T-helper 9 cell (primary cell): ENCODE results near the gene PIAS1.
"Not testable (repeated sequence)": the region's sequence is repeated elsewhere in the genome, so short reads cannot be mapped to it uniquely, and the experiment has no call there.

ENCODE experiments used
- DNase-seq: peaks from one replicate; pipeline ENCODE4 v3.0.0-alpha.2; 2020
- total RNA-seq, 2 donors: gene quantifications; one replicate each; lab custom pipeline; 2026; lab: John Stamatoyannopoulos, UW

PIAS1 gene
- total RNA-seq: 87.6 to 99.7 reads per million in 2 donors

DNA sequence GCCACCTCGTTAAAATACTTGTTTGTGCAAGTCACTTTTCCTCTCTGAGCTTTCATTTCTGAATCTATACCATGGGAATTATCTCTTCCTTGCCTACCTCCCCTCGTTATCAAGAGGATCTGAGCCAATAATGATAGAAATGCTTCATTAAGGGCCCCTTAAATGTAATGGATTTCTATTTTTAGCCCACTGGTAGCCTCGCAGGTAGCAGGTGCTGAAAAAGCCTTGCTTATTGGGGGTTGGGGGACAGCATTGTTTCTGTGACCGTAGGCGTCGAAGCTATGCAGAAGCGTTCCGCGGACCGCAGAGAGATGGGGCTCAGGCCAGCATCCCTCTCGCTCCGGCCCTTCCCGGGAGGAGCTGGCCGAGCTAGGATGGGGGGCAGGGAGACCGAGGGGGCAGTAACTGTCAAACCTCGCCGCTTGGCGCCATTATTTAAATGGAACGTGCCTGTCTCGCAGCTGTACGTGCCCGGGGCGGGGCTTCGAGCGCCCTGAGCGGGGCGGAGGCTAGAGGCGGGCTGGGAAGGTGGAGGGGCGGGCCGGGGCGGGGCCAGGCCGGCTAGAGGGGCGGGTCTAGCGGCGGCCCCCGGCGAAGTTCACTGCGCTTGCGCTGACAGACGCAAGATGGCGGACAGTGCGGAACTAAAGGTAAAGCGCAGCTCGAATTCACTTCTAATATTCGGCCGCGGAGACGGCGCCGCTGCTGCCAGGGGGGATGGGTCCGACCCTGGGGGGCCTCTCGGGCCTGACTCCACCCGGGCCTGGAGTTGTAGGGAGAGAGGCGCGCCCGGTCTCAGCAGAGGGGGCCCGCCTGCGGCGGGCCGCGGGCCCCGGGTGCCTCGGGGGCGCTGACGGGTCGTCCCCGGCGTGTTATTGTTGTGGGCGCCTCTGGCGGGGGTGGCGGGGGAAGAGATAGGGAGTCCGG is at the start of gene PIAS1:
TSS of gene PIAS1 (plus strand) at position 615 of the 927 bp plus-strand sequence. CDS start at position 627, 12 bp downstream.
- peak; percentile 91 for DNase-seq

DNA sequence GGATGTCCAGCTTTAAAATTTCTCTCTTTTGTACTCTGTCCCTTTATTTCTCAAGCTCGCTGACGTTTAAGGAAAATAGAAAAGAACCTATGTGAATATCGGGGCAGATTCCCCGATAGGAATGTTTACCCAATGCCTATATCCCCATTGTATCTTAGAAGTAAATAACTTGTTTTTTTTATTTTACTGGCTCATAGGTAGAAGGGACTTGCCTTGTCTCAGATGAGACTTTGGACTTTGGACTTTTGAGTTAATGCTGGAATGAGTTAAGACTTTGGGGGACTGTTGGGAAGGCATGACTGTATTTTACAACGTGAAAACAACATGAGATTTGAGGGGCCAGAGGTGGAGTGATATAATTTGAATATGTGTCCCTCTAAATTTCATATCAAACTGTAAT is 46.5 kb upstream of the PIAS1 start:
- not testable (repeated sequence) for DNase-seq

DNA sequence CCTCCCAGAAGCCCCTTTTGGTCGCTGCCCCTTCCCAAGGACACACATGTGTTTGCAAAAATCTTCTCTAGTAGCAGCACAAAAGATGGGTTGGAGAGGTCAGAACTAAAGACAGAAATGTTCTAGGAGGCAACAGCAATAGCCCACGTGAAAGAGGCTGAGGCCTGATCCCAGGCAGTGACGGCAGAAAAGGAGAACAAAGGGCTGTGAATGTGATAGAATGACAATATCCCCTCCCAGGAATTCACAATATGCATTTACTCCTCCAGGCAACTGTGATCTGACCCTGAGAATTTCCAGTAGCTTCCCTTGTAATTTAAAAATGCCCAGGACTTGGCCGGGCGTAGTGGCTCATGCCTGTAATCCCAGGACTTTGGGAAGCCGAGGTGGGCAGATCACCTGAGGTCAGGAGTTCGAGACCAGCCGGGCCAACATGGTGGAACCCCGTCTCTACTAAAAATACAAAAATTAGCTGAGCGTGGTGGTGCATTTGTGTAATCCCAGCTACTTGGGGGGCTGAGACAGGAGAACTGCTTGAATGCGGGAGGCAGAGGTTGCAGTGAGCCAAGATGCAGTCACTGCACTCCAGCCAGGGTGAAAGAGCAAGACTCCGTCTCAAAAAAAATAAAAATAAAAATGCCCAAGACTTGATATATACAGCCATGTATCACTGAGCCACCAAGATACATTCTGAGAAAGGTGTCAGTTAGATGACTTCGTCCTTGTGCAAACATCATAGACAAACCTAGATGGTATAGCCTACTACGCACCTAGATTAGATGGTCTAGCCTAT is 43.6 kb upstream of the PIAS1 start:
- DNase-seq: no peak

DNA sequence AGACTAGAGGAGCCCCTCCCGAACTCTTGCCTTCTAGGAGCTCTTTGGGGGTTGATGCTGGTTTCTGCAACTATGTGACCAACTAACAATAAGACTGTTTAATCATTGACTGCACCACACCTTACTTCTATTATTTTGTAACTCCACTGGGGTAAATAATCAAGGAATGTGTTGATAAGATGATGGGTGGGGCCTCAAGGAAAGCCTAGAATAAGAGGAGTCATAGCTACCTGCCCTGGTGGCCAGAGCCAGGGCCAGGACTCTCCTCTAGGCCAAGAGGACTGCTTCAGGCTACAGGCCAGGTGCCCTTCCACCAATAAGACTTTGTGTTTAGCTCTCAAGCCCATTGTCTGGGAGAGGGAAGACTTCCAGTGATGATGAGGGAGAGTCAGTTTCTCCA is 41.2 kb upstream of the PIAS1 start:
- DNase-seq: no peak

DNA sequence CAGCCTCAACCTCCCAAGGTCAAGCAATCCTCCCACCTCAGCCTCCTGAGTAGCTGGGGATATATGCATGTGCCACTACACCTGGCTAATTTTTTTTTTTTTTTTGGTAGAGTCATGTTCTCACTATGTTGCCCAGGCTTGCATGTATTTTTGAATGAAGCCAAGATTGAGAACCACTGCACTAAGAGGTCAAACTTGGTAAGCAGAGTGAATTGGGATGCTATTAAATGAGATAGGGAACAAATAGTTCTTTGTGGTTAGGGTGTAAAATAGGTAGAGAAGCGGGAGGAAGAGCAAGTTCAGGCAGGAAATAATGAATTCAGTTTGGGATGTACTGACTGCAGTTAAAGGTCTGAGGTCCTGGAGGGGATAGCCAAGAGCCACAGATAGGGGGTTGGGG is 39.9 kb upstream of the PIAS1 start:
- no peak for DNase-seq

DNA sequence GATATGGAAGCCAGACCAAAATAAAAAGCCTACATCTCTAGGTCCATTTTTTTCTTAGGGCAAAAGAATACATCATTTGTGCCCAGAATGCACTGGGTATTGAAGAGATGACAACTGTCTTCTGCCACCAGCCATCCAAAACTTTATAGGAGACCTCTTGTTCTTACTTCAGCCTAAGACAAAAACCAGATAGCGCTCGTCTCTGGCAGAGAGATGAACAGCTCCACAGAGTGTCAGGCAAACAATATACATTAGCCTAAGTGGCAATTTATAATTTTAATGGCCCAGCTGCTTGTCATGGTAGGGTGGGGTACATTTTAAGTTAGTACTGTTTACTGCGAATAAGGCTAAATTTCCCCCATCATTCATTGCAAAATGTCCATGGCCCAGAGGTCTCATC is 38.9 kb upstream of the PIAS1 start:
- no peak for DNase-seq

DNA sequence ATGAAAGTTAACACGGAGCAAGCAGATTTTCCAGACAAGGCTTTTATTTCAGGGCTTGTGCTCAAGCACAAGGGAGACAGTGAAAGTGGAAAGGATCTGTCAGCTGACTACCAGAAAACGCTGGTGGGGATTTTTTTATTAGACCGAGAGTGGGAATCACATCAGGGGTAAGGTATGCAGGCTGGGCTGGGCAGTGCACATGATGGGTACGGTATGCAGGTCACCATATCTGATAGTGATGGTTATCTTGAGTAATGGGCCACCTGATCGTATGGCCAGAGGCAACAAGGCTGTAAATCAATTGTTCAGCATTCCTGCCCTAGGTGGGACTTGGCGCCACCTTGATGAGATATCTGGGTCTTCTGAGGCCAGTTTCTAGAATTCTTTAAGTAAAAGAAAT is 36.9 kb upstream of the PIAS1 start:
- no peak for DNase-seq

DNA sequence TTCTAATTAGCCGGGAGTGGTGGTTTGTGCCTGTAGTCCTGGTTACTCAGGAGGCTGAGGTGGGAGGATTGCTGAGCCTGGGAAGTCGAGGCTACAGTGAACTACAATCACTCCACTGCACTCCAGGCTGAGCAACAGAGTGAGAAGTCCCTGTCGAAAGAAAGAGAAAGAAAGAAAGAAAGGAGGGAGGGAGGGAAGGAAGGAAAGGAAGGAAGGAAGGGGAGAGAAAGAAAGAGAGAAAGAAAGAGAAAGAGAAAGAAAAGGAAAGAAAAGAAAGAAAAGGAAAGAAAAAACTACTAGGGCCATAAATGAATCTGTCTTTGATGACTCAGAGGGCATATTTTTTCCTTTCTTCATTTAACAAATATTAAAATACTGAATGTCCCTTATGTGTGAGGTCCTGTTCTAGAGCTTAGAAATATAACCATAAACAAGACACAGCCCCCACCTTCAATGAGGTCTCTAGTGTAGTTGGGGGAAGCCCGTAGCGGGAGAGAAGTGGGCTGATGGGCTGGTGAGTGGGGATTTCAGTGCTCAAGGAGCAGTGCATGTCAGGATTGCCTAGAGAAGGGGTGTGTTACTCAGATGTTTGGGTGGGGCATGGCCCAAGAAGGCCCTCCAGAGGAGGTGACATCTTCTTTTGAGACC is 35.2 kb upstream of the PIAS1 start:
- no peak for DNase-seq

DNA sequence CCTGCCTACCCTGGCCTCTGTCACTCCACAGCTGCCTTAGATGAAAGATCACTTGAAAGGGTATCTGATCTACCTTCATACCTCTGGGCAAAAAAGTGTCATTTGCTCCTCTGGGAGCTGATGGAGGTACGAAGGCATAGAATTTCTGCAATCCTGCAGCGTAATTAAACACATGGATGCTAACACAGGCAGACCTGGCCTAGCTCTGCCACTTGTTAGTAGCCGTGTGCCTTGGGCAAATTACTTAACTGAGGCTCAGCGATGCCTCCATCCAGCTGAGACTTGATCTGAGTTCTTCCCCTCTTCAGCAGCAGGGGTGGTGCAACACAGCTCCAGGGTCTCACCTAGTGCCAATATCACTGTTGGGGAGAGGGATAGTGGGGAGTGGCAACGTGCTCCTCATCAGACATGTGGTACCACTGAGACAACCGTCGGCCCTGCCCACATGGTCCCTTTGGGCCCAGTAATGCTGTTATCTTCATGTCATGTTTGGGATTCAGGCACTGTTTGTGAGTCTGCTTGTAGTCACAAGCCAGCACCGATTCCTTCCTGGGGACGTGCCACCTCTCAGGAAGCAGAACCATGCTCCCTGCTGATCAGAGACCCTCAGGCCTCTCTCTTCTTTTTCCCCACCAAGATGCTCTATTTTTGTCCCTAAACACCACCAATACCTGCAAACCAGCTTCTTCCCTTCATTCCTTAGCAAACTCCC is 34.1 kb upstream of the PIAS1 start:
- no peak for DNase-seq

DNA sequence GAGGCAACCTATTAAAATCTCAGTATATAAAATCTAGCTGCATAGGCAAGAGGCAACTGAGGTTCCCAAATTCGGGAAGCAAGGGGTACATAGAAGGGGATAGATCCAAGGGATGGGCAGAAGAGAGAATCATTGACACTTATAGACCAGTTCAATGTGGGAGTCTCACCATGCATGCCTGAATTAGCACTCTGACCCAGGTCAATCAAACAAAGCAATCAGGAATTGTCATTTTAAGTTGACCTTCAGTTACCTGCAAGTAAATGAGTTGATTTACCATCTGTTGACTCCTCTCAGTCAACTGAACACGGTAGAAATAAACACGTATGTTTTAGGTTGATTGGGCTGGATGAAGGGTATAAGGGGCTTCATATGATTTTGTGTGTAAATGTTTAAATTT is 33.4 kb upstream of the PIAS1 start:
- DNase-seq: no peak

DNA sequence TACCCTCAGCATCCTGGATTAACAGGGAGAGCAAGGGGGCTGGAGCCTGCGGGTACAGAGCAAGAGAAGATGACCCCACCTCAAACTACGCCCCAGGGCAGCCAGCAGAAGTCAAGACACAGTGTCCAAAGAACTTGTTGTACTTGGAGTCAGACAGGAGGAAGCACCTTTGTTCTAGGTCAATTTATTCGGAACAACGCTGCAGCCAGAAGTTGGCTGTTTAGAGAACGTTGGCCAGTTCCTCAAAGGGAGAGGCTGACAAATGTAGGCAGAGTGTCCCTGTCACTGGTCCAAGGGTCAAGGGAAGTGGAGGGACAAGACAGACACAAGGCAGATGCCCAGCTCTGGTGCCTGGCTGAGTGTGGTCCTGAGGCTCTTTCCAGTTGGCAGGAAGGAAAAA is 32.1 kb upstream of the PIAS1 start:
- no peak for DNase-seq

DNA sequence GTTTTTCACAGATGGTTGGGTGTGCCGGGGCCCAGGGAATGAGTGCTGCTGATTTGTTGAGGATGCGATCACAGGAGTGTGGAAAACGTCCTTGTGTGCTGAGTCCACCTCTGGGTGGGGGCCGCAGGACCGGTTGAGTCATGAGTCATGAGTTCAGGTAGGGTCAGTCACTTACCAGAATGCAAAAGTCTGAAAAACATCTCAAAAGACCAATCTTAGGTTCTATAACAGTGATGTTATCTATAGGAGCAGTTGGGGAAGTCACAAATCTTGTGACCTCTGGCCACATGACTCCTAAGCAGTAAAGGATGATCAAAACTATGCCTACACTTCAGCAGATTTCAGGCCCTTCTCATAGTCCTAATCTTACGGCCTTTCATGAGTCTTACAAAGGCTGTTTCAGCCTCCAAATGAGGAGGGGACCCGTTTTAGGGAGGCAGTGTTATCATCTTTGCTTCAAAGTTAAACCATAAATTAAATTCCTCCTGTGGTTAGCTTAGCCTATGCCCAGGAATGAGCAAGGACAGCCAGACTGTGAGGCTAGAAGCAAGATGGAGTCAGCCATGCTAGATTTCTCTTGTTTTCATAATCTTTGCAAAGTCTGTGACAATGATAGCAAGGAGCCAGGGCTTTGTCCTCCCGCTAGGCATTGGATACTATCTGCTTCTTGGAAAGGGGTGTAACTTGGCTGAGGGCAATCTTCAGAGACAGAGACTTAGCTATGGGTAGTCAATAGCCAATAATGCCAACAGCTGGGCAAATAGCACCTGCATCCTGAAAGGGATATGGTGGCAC is 30.6 kb upstream of the PIAS1 start:
- DNase-seq: no peak

DNA sequence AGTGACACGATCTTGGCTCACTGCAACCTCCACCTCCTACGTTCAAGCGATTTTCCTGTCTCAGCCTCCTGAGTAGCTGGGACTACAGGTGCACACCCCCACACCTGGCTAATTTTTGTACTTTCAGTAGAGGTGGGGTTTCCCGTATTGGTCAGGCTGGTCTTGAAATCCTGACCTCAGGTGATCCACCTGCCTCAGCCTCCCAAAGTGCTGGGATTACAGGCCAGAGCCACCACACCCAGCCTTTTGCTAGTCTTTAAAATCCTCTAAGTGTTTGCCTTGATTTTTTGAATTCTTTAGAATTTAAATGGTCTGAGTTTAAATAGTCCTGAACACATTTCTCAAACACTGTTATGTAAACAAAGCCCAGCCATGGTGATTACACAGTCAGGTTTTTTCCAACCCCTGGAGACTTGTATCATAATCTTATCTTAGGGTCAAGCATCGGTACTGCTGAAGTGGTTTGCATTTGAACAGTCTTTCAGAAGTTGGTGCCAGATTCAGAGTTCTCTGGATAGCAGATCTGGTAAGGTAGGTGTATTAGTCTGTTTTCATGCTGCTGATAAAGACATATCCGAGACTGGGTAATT is 28.2 kb upstream of the PIAS1 start:
- no peak for DNase-seq

DNA sequence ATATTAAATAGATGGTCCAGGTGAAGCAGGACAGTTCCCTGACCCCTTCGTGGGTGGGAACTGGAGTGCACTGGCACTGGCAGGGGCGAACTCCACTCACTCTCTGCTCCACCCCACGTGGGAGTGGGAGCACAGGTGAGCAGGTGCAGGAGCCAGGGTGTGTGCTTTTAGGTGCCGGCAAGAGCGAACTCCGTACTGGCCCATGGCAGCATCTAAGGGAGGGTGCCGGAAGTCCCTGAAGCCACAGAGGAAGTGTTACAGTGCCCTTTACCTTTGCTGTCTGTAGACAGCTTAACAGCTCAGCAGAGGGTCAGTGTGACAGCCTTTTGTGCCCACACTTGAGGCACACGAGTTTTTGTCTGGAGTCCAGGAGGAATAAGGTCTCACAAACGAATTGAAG is 26.7 kb upstream of the PIAS1 start:
- no peak for DNase-seq

DNA sequence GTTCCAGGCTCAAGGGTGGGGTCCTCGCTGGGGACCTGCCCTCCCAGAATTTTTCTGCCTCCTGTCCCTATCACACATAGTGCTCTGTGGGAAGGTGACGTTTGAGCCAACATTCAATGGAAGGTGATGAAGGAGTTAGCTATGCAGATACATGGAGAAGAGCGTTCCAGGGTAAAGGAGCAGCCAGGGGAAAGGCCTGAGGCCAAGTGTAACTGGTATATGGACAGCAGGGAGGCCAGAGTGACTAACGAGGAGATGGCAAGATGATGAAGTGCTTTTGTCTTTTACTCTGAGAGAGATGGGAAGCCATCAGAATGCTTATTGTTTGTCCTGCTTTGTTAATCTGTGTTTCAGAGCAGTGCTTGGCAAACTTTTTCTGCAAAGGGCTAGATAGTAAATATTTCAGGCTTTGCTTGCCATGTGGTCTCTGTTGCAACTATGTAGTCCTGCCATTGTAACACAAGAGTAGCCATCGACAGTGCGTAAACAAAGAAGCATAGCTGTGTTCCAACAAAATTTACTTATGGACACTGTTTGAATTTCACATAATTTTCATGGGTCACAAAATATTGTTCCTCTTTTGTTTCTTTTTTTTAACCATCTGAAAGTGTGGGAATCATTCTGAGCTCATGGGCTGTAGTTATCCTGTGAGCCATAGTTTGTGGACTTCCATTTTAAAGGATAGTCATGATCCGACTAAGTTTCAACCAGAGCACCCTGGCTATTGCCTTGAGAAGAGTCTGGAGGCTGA is 25.8 kb upstream of the PIAS1 start:
- DNase-seq: no peak

DNA sequence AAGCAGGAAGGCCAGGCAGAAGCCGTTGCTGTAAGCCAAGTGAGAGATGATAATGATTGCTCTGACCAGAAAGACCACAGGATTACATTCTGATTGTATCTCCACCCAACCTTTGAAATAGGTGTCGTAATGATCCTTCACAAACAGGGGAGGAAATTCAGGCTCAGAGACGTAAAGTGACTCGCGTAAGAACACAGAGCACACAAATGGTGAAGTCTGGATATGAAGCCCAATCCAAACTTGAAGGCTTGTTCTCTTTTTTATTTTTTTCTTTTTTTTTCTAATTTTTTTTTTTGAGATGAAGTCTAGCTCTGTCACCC is 25.3 kb upstream of the PIAS1 start:
- no peak for DNase-seq

DNA sequence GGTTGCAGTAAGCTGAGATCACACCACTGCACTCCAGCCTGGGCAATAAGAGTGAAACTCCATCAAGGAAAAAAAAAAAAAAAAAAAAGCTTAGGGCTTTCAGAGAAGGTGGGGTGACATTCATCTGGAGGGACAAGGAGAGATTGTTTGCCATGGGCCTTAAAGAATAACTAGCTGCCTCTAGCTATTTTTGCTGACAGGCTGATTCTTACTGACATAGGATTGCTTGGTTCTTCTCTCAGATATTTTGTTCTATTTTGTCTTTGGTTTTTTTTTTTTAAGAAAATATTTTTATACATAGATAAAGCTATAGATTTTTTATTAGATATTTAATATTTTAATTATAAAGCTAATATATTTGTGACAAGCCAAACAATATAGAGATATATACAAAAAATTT is 24.2 kb upstream of the PIAS1 start:
- no peak for DNase-seq

DNA sequence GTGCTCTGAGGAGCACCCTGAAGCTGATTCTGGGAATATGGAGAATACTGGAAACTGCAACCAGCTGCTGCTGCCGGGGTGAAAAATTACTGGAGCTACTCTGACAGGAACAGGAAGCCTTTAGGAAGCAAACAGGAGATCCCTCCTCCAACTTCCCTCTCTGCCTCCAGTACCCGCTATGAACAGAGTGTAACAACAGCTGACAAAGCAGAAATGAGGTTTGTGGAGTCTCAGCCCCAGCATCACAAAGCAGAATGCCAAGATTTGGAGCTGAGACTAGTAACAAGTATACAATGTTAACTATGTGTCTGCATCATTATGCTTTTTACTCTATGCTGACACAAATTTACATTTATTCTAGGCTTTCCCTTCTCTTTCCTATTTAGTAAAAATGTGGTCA is 22.7 kb upstream of the PIAS1 start:
- DNase-seq: no peak

DNA sequence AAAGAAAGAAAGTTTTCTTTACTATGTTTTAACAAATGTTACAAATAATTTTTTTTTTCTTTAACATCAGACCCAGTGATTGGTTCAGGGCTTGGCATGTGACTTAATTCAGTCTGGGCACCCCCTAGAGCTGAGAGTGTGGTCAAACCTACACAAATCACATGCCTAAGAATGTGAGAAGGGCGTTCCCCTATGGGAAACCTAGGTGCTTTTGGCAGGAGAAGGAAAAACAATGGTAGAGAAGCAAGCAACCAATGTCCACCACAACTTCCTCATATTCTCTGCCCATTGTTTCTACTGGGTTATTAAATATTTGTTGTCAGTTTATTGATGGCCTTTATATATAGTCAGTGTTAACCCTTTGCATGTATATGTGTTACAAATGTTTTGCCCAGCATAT is 21.4 kb upstream of the PIAS1 start:
- DNase-seq: no peak

DNA sequence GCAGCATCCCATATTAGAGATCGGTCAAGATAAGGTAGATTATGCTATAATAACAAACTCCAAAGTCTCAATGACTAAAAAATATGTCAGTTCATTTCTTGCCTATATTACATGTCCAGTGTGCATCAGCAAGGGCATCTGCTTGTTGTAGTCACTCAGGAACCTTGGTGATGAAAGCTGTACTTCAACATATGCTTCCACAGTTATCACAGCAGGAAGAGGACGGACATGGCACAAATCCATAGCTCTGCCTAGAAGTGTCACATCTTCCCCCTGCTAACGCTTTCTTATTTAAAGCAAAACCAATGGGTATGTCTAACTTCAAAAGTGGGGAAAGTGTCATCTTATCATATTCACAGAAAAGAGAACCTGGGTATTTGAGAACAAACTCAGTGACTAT is 20.0 kb upstream of the PIAS1 start:
- DNase-seq: no peak

DNA sequence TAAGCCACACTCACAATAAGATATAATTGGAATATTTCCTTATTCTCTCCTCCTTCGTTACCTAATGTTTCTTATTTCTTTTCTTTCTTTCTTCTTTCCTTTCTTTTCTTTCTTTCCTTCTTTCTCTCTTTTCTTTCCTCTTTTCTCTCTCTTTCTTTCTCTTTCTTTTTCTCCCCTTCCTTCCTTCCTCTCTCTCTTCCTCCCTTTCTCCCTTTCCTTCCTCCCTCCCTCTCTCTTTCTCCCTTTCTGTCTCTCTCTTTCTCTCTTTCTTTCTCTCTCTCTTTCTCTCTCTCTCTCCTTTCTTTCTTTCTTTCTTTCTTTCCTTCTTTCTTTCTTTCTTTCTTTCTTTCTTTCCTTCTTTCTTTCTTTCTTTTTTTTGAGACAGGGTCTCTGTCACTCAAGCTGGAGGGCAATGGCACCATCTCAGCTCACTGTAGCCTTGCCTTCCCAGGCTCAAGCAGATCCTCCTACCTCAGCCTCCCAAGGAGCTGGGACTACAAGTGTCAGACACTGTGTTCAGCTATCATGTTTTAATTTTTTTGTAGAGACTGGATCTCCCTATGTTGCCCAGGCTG is 19.3 kb upstream of the PIAS1 start:
- no peak for DNase-seq
